Measurements from ENCODE around the gene AP3D1.

Gene AP3D1

DNA sequence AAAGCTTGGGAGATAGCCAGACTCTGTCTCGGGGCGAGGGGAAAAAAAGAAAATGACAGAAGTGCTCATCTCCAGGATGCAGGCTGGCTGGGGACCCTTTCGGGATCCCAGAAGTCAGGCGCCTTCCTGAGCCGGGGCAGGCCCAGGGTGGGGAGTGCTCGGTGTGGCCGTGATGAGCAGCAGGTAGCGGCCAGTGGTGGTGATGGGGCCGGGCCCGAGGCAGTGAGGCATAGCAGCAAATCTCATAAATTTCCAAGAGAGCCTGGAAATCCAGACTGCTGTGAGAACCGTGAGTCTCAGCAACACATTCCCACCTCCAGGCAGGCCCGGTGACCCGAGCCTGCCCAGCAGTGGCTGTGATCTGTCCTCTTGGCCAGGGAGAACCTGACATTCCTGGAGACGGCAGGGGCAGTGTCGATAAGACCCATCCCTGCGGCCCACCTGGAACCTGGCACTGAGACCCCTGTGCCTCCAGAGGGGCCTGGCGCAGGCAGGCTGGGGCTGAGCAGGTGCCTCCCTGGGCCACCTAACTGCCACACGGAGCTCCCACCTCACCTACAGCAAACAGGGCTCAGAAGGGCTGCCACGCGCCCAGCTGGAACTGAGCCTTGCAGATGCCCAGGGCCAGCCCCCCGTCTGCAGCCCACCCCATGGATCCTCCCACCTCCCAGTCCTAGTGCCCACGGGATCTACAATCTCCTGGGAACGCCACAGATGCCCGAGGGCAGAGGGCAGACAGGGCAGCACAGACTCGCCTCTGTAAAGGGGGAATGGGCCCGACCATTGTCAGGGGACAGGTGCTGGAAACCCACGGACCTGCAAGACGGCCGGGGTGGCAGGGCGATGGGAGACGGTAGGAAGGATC is 31.2 kb downstream of the AP3D1 start:
- H3K4me3 ChIP-seq (ENCODE audit: insufficient read depth, low read depth, low read length, poor library complexity, severe bottlenecking) = no peak overlapping the region
- no peaks in the 10 kb centered on the region for H3K27me3 ChIP-seq (replicated peaks; ENCODE audit: control insufficient read depth, insufficient read depth, low read length, poor library complexity, severe bottlenecking)
- no peak overlapping the region for H3K27ac ChIP-seq (ENCODE audit: insufficient read depth, low read length, poor library complexity, severe bottlenecking)
- no peak for DNase-seq
- no peaks in the 10 kb centered on the region for H3K4me1 ChIP-seq (ENCODE audit: control insufficient read depth, insufficient read depth, low read length, poor library complexity, severe bottlenecking)
- no peaks in the 10 kb centered on the region for H3K9me3 ChIP-seq (ENCODE audit: control insufficient read depth, low read length)
- peaks cover 83% of the 10 kb centered on the region for H3K36me3 ChIP-seq (ENCODE audit: control insufficient read depth, insufficient read depth, low read length)

GRCh38 chr19:2118438-2118837 is 32.9 kb downstream of the AP3D1 start:
- Histone ChIP-seq H3K4me3 (ENCODE audit: insufficient read depth, low read depth, low read length, poor library complexity, severe bottlenecking) (no peak overlapping the region), H3K4me1 (ENCODE audit: control insufficient read depth, insufficient read depth, low read length, poor library complexity, severe bottlenecking) (no peaks in the 10 kb centered on the region), H3K27me3 (replicated peaks; ENCODE audit: control insufficient read depth, insufficient read depth, low read length, poor library complexity, severe bottlenecking) (no peaks in the 10 kb centered on the region), H3K27ac (ENCODE audit: insufficient read depth, low read length, poor library complexity, severe bottlenecking) (no peak overlapping the region), H3K9me3 (ENCODE audit: control insufficient read depth, low read length) (no peaks in the 10 kb centered on the region), H3K36me3 (ENCODE audit: control insufficient read depth, insufficient read depth, low read length) (peaks cover 94% of the 10 kb centered on the region)
- DNase-seq = no peak

GRCh38 chr19:2117215-2117960 is 34.0 kb downstream of the AP3D1 start:
- H3K4me1 ChIP-seq (ENCODE audit: control insufficient read depth, insufficient read depth, low read length, poor library complexity, severe bottlenecking) = no peaks in the 10 kb centered on the region
- H3K4me3 ChIP-seq (ENCODE audit: insufficient read depth, low read depth, low read length, poor library complexity, severe bottlenecking) = no peak overlapping the region
- no peaks in the 10 kb centered on the region for H3K27me3 ChIP-seq (replicated peaks; ENCODE audit: control insufficient read depth, insufficient read depth, low read length, poor library complexity, severe bottlenecking)
- DNase-seq = no peak
- no peaks in the 10 kb centered on the region for H3K9me3 ChIP-seq (ENCODE audit: control insufficient read depth, low read length)
- H3K27ac ChIP-seq (ENCODE audit: insufficient read depth, low read length, poor library complexity, severe bottlenecking) = no peak overlapping the region
- peaks cover 92% of the 10 kb centered on the region for H3K36me3 ChIP-seq (ENCODE audit: control insufficient read depth, insufficient read depth, low read length)

GRCh38 chr19:2116507-2116906 is 34.9 kb downstream of the AP3D1 start:
- no peaks in the 10 kb centered on the region for H3K27me3 ChIP-seq (replicated peaks; ENCODE audit: control insufficient read depth, insufficient read depth, low read length, poor library complexity, severe bottlenecking)
- H3K4me1 ChIP-seq (ENCODE audit: control insufficient read depth, insufficient read depth, low read length, poor library complexity, severe bottlenecking) = no peaks in the 10 kb centered on the region
- H3K4me3 ChIP-seq (ENCODE audit: insufficient read depth, low read depth, low read length, poor library complexity, severe bottlenecking) = no peak overlapping the region
- H3K36me3 ChIP-seq (ENCODE audit: control insufficient read depth, insufficient read depth, low read length) = peaks cover 92% of the 10 kb centered on the region
- no peak overlapping the region for H3K27ac ChIP-seq (ENCODE audit: insufficient read depth, low read length, poor library complexity, severe bottlenecking)
- no peaks in the 10 kb centered on the region for H3K9me3 ChIP-seq (ENCODE audit: control insufficient read depth, low read length)
- DNase-seq = no peak

GRCh38 chr19:2115911-2116426 is 35.4 kb downstream of the AP3D1 start:
- no peak overlapping the region for H3K4me3 ChIP-seq (ENCODE audit: insufficient read depth, low read depth, low read length, poor library complexity, severe bottlenecking)

GRCh38 chr19:2115324-2115723 is 36.0 kb downstream of the AP3D1 start:
- H3K4me3 ChIP-seq (ENCODE audit: insufficient read depth, low read depth, low read length, poor library complexity, severe bottlenecking) = no peak overlapping the region
- no peaks in the 10 kb centered on the region for H3K27me3 ChIP-seq (replicated peaks; ENCODE audit: control insufficient read depth, insufficient read depth, low read length, poor library complexity, severe bottlenecking)
- DNase-seq = no peak
- H3K9me3 ChIP-seq (ENCODE audit: control insufficient read depth, low read length) = no peaks in the 10 kb centered on the region
- H3K4me1 ChIP-seq (ENCODE audit: control insufficient read depth, insufficient read depth, low read length, poor library complexity, severe bottlenecking) = no peaks in the 10 kb centered on the region
- no peak overlapping the region for H3K27ac ChIP-seq (ENCODE audit: insufficient read depth, low read length, poor library complexity, severe bottlenecking)
- peaks cover 92% of the 10 kb centered on the region for H3K36me3 ChIP-seq (ENCODE audit: control insufficient read depth, insufficient read depth, low read length)

More at GRCh38 chr19:2115911-2116426, 35.4 kb downstream of the AP3D1 start:
- no peaks in the 10 kb centered on the region for H3K9me3 ChIP-seq (ENCODE audit: control insufficient read depth, low read length)
- H3K27me3 ChIP-seq (replicated peaks; ENCODE audit: control insufficient read depth, insufficient read depth, low read length, poor library complexity, severe bottlenecking) = no peaks in the 10 kb centered on the region
- H3K4me1 ChIP-seq (ENCODE audit: control insufficient read depth, insufficient read depth, low read length, poor library complexity, severe bottlenecking) = no peaks in the 10 kb centered on the region
- H3K36me3 ChIP-seq (ENCODE audit: control insufficient read depth, insufficient read depth, low read length) = peaks cover 92% of the 10 kb centered on the region
- DNase-seq = no peak
- H3K27ac ChIP-seq (ENCODE audit: insufficient read depth, low read length, poor library complexity, severe bottlenecking) = no peak overlapping the region

DNA sequence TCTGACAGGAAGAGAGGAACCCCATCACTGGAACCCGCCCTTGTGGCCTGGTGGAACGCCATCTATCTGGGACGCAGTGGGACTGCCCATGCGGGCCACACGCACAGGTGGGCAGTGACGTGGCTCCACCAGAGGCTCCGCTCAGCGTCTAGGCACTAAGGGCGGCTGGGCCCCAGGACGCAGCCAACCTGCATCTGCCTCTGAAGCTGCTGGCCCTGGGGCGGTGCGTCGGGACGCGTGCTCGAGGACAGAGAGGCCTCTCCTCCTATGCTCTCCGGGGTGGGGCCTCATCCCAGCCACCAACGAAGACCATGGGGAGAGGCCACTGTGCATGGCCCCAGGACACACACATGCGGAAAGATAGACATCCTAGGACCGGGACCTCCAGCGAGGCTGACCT is 36.5 kb downstream of the AP3D1 start:
- no peak for DNase-seq
- H3K36me3 ChIP-seq (ENCODE audit: control insufficient read depth, insufficient read depth, low read length) = peaks cover 92% of the 10 kb centered on the region

DNA sequence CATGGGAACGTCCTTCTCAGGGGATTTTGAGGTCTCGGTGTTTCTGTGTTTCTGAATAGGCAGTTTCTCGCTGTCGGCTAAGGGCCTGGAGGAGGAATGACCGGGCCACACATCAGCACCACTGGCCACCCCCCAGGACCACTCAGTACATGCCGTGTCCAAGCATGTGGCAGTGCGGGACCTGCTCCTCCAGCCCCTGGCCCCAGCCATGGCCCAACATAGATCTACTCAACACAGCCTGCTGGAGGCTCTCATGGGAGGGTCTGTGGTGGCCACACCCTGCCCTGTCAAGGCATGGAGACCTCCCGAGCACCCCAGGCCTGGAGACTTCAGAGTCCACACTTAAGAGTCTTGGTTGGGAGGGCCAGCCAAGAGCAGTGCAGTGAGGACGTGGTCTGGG is 37.1 kb downstream of the AP3D1 start:
- DNase-seq = no peak
- Histone ChIP-seq H3K27me3 (replicated peaks; ENCODE audit: control insufficient read depth, insufficient read depth, low read length, poor library complexity, severe bottlenecking) (no peaks in the 10 kb centered on the region), H3K4me1 (ENCODE audit: control insufficient read depth, insufficient read depth, low read length, poor library complexity, severe bottlenecking) (no peaks in the 10 kb centered on the region), H3K4me3 (ENCODE audit: insufficient read depth, low read depth, low read length, poor library complexity, severe bottlenecking) (no peak overlapping the region), H3K36me3 (ENCODE audit: control insufficient read depth, insufficient read depth, low read length) (peaks cover 95% of the 10 kb centered on the region), H3K27ac (ENCODE audit: insufficient read depth, low read length, poor library complexity, severe bottlenecking) (no peak overlapping the region), H3K9me3 (ENCODE audit: control insufficient read depth, low read length) (no peaks in the 10 kb centered on the region)

More for the DNA sequence above, 36.5 kb downstream of the AP3D1 start:
- Histone ChIP-seq H3K4me3 (ENCODE audit: insufficient read depth, low read depth, low read length, poor library complexity, severe bottlenecking) (no peak overlapping the region), H3K9me3 (ENCODE audit: control insufficient read depth, low read length) (no peaks in the 10 kb centered on the region), H3K4me1 (ENCODE audit: control insufficient read depth, insufficient read depth, low read length, poor library complexity, severe bottlenecking) (no peaks in the 10 kb centered on the region), H3K27ac (ENCODE audit: insufficient read depth, low read length, poor library complexity, severe bottlenecking) (no peak overlapping the region), H3K27me3 (replicated peaks; ENCODE audit: control insufficient read depth, insufficient read depth, low read length, poor library complexity, severe bottlenecking) (no peaks in the 10 kb centered on the region)

DNA sequence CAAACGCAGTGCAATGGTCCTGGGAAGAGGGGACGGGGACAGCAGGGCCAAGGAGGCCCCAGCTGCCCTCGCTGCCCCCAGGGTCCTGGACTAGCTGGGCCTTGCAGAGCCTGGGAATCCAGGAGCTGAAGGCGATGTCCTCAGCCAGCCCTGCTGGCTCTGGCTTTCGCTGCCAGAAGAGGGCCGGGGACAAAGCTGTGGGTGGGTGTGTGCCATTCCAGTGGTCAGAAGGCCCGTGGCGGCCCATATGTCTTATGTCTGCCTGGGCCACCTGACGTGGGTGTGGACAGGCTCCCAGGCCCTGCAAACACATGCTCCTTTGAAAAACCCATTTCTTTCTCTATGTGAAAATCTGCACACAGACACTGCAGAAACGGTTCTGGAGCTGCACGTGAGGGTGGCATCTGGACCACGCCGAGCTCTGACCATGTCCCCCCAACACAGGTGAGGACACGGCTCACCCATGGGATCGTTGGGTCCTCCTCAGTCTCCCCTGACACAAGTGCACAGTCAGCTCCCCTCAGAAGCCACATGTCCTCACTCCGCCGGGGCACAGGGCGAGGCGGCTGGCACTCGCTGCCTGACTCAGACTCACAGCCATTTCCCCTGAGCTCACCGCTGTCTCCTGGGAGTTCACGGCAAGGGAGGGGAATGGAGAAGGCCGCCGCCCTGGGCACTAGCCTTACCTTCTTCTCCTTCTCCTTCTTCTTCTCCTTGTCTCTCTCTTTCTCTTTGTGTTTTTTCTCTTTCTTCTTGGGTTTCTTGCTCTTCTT is 37.7 kb downstream of the AP3D1 start:
- DNase-seq = no peak
- H3K27ac ChIP-seq (ENCODE audit: insufficient read depth, low read length, poor library complexity, severe bottlenecking) = no peak overlapping the region
- H3K27me3 ChIP-seq (replicated peaks; ENCODE audit: control insufficient read depth, insufficient read depth, low read length, poor library complexity, severe bottlenecking) = no peaks in the 10 kb centered on the region
- H3K4me1 ChIP-seq (ENCODE audit: control insufficient read depth, insufficient read depth, low read length, poor library complexity, severe bottlenecking) = no peaks in the 10 kb centered on the region
- peaks cover 95% of the 10 kb centered on the region for H3K36me3 ChIP-seq (ENCODE audit: control insufficient read depth, insufficient read depth, low read length)
- no peaks in the 10 kb centered on the region for H3K9me3 ChIP-seq (ENCODE audit: control insufficient read depth, low read length)
- H3K4me3 ChIP-seq (ENCODE audit: insufficient read depth, low read depth, low read length, poor library complexity, severe bottlenecking) = no peak overlapping the region

Measured in effector memory CD4-positive, alpha-beta T cell (primary cell).